ENCODE measurements around the gene DGLUCY.
"Not testable (repeated sequence)": the region's sequence is repeated elsewhere in the genome, so short reads cannot be mapped to it uniquely, and the experiment has no call there.

DNA sequence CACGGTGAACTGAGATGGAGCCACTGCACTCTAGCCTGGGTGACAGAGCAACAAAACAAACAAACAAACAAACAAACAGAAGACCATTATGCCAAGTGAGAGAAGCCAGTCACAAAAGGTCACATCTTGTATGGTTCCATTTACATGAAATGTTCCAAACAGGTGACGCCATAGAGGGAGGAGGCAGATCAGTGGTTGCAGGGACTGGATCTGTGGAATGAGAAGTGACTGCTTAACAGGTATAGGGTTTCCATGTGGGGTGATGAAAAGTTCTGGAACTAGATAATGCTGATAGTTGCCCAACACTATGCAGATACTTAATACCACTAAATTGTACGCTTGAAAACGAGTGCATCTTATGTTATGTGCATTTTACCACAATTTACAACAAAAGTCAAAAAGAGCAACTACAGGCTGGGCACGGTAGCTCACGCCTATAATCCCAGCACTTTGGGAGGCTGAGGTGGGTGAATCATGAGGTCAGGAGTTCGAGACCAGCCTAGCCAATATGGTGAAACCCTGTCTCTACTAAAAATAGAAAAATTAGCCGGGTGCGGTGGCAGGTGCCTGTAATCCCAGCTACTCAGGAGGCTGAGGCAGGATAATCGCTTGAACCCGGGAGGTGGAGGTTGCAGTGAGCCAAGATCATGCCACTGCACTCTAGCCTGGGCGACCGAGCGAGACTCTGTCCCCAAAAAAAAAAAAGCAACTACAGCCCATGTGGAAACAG, 20.0 kb upstream of the DGLUCY start:
- not testable (repeated sequence) for TF ChIP-seq ZNF274 (IDR thresholded peaks at IDR 0.05; ENCODE audit: low read depth, low read length); SUZ12 (IDR thresholded peaks at IDR 0.05; ENCODE audit: extremely low read depth, insufficient read depth, insufficient read length); YY1 (IDR thresholded peaks at IDR 0.05; ENCODE audit: insufficient read depth, insufficient read length)

Data from NT2/D1 (cell line).